SKM-1 treated with dmso at 0.1 percent for 144 hours (cell line): Measurements from ENCODE around the gene HLCS.

Experiments
- DNase-seq: peaks from one replicate; lab custom pipeline; 2025; ENCODE audit not compliant: unreplicated experiment; lab: John Stamatoyannopoulos, UW

The HLCS gene

DNA sequence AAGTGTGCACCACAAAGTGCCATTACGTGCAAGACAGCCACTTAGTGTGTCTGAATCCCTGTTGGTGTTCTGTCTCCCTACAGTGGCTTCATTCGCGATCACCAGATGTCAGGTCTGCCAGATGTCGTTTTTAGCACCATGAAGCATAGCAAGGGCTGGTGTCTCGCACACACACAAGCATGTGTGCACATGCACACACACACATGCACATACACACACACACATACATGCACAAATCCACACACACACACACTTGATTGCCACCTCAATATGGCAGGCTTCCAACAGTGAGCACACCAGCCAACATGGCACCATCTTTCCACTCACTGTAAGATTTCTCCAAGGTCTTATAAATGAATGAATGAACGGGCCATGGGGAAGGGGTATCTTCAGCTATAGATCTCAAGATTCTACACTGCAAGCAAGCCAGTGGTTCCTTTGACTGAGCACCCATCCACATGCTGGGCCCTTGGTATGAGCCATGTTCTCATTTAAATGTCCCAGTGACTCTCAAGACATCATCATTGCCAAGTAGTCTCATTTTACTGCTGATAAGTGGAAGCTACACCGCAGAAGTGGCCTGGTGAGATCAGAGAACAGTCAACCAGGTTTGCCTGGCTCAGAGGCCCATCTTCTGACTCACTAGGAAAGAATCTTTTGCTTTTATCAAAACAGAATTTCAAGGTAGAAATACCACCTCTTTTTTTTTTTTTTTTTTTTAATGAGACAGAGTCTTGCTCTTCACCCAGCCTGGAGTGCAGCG, 182.7 kb downstream of the HLCS start:
- no peak for DNase-seq

DNA sequence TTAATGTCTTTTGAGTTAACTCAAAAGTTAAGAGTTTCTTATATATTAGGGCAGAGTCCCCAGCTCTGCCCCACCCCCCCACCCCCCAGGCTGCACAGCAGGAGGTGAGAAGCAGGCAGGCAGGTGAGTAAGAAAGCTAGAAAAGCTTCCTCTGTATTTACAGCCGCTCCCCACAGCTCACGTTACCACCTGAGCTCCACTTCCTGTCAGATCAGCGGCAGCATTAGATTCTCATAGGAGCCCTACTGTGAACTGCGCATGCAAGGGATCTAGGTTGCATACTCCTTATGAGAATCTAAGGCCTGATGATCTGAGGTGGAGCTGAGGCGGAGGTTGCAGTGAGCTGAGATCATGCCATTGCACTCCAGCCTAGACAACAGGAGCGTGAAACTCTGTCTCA, 185.6 kb downstream of the HLCS start:
- DNase-seq, result no peak

- DNase-seq, result no peak
Observed at GRCh38 chr21:36776981-36777617, 189.4 kb downstream of the HLCS start.

- no peak for DNase-seq
Observed at GRCh38 chr21:36773995-36774394, 192.5 kb downstream of the HLCS start.

DNA sequence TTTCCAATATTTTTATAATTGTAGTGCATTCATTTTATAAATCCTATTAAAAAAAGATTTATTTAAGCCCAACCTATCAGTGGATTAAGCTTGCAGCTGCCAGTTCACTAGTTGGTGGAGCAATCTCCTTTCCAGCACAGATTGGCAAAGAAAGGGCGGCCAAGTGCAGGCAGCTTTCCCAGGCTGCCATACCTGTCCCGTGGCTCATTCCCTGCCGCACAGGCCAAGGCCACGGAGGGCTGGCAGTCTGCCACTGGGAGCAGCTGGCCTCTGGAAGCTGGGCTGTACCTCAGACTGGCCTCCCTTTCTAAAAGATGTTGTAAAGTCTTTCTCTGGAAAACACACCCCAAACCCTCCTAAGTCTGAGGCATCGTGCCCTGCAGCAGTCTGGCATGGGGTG, 193.4 kb downstream of the HLCS start:
- no peak for DNase-seq

DNA sequence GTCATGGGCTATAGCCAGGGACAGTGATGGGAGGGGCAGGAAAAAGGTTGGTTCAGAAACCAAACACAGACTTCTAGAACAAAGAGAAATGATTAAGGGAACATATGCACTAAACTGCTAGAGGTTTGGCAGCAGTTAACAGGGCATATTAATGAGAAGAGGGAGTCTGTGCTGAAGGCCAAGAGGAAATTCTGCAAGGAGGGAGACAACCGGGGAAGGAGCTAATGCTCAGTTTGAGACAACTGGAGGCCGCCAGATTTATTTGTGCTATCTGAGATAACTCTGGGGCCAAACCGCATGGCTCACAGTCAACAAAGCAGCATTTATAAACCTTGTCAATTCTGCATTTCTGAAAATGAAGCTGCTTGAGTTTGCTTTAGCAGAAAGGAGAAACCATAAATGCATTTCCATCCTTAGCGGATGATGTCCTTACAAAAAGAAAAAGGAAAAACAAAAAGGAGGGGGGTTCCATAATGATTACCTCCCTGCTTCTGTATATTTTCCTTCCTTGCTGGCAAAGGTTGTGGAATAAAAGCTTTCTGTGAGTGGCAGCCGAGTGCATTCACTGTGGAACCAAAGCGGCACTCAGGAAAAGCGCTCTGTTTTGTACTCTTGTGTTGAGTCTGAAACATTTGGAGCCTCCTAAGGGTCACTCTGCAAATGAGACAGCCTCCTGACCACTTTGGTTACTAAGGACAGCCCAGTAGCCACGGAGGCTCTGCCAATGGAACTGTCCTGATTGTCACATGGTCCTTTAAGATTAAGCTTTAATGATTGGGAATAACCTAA, 197.2 kb downstream of the HLCS start:
- DNase-seq, result no peak

DNA sequence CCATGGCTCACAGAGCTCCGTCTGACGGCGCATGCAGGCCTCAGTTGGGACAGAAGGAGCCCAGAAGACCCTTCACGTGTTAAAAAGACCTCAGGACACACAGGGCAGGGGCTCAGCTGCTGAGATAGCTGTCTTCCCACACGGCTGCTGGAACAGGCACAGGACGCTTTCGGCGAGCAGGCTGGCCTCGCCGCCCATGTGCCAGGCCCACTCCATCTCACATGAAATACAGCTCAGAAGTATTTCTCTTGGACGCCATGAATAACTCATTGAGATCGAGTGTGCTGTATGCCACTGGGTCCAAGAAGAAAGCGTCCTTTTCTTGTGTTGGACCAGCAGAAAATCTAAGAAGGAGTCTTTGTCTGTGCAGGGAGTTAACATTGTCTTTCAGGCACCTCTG, 198.0 kb downstream of the HLCS start:
- no peak for DNase-seq

DNA sequence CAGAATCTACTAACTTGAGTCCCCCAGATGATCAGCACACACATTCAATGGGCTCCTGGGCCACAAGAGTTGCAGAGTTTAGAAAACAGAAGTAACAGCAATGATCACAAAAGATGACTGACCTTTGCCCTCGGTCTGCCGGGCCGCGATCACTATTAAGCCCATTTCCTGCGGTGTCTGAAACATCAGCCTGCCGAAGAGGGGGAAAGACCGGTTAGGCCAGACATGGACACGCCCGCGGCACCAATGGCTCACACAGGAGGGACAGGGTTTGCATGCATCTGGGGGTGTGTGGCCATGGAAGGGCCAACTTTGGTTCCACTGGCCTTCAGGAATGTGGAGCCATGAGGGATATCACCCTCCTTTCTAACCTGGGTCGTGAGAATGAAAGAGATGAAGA, 199.4 kb downstream of the HLCS start:
- no peak for DNase-seq

DNA sequence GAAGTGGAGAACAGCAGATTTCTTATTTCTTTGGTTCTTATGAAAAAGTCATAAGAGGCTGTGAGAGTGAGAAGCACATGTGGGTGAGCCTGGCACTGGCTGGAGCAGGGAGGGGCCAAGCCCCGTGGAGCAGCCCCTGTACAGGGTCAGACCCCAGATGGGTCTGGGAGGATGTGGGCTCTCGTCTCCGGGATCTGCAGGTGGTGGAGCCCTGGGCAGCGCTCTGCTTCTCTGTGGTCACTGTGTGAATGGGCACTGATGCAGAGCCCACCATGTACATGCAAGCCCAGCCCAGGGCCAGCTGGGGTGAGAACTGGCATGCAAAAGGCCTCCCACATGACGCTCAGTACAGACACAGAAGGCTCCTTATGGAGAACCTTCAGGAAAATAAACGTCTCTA, 200.0 kb downstream of the HLCS start:
- no peak for DNase-seq

- no peak for DNase-seq
Observed at GRCh38 chr21:36765229-36765628, 201.2 kb downstream of the HLCS start.

GRCh38 chr21:36763305-36763704, 203.2 kb downstream of the HLCS start:
- DNase-seq, result no peak

DNA sequence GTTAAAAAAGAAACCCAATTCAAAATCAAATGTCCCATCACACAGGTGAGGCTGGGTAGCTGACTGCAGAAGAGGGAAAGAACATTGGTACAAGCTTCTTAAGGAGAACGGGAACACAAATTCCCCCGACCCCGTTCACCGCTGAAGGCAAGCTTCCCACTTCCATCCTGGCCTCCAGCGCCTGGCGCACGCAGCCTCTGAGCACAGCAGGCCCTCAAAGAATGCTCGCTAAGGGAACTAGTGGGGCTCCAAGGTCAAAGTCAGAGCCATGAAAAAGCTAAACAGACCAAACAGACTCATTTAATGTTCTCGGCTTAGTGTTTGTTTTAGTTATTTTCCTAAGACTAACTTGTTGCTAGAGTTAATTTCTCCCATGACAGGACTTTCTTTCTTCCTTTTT, 203.8 kb downstream of the HLCS start:
- DNase-seq, result no peak

DNA sequence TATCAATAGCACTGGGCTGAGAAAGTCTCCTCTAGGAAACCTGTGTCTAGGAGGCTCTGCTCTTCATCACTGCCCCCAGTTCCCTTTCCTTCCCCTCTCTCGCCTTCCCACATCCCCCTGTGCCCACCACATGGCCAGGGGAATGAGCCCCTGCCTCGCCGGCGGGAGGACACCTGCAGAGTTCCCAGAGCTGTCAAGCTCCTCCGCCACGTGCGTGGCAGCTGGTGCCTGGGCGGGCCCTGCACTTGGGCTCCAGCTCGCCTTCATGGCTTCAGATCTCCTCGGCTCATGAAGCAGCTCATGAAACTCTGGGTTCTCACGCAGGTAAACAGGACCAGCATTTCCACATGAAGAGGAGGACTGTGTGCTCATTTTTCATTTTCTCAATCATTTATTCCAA, 204.8 kb downstream of the HLCS start:
- DNase-seq, result no peak

DNA sequence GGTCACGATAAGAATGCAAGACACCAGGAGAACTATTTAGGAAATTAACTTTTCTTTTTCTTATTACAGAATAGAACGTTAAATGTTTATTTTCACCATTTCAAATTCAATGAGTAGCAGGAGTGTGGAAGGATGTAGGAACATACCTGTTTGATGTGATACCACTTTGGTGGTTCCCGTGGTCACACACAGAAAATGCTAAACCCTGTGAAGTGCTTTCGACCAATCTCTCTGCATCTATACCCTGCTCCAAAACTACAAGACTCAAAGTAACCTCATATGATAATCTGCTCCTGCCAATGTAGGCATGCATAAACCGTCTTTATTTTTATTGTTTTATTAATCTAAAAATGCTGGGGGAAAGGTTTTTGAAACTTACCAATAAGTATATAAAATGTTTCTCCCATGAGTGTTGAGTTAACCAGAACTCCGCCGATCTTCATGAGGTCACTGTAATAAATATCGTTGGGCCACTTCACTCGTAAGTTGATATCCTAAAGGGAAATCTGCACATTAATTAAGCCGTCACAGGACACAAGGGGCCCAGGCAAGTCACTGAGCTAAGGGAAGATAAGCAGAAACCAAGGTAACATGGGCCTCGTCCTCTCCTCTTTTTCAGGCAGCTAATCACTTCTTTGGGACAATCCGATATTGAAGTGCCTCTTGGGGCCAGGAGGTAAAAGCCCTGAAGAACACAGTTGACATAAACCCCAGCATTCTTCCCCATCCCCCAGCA, 207.0 kb downstream of the HLCS start:
- DNase-seq, result no peak

GRCh38 chr21:36757196-36757595, 209.3 kb downstream of the HLCS start:
- no peak for DNase-seq

DNA sequence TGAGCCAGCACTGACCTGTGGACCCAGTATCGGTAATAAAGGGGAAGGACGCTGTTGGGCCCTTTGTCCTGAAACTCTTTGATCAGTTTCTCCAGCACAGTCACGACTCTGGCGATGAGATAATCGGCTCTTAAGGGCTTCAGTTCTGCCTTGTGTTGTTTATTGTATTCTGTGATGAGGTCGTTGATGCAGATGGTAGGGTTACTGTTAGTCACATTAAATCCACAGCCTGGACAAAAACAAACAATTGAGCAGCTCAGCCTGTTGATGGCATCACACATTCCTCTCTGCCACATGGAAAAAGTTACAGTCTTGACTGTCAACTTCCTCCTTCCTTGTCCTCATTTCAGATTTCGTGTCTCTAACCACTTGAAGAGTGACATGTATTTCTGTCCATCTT, 209.9 kb downstream of the HLCS start:
- no peak for DNase-seq

DNA sequence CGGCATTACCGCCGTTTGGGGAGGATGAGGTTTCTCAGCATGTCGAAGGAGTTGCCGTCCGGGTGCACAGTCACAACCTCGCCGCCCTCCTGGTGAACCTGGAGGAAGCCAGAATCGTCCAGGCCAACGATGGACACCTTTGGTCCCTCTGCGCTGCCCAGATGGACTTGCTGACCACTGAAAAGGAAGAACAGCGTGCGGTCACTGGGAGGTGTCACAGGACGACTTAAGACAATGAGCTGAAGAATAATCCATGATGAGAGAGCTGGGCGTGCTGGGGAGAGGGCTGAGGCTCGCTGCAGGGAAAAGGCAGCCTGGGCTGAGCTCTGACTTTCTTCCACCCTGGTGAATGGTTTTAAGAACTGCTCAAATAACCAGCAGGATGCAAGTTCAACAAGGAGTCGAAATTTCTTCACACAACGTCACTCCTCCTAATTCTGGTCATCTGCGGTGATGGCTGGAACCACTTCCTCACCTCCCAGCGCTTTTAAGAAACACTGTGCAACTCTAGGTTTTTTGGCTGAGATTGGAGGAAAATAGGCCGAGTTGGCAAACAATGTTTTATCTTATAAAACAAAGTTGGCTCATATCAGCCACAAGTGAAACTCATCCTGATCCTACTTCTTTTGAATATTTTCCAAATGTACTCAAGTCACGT, 212.1 kb downstream of the HLCS start:
- DNase-seq, result no peak

DNA sequence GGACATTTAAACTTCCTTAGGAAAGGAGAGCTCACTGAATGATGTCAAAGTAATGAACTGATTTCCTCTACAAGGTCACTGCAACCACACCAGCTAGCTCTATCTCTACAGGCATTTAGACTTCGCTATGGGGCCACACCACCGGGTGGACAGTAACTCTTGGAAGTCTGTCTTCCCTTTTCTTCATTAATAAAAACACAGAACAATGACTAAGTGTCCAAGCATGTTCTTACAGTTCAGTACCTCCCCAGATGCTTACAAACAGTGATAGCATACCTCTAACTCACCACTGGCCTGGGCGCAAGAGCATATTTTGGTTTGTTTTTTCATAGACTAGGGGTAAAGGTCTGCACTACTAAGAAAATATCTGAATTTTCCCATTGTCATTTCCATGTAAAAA, 212.9 kb downstream of the HLCS start:
- no peak for DNase-seq

DNA sequence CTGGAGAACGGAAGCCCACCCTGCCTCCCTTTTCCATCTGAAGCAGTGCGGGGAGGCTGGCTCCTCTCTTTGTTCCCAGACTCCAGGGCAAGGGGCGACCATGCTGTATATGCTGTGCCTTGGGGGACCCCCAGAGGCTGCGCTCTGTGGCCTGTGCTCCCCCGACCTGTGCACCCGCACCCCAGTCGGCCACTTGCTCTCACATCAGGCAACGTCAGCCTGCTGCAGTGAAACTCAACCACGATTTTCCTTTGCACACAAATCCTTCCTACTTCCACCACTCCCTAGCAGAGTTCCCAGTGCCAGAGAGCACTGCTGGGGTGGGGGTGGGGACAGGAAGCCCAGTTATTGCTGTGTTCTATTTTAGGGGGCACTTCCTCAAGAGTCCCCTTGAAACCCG, 215.1 kb downstream of the HLCS start:
- DNase-seq, result no peak

- DNase-seq, result no peak
Observed at GRCh38 chr21:36750576-36750959, 215.9 kb downstream of the HLCS start.
